ENCODE data around the gene SSC5D. TPM values are rescaled to one million over a fixed set of nuclear protein-coding genes. Genes with fewer than 3 reads are reported as not detected.

Gene SSC5D
- polyA plus RNA-seq, 3 donors, result 0.08 TPM; not detected in 2

DNA sequence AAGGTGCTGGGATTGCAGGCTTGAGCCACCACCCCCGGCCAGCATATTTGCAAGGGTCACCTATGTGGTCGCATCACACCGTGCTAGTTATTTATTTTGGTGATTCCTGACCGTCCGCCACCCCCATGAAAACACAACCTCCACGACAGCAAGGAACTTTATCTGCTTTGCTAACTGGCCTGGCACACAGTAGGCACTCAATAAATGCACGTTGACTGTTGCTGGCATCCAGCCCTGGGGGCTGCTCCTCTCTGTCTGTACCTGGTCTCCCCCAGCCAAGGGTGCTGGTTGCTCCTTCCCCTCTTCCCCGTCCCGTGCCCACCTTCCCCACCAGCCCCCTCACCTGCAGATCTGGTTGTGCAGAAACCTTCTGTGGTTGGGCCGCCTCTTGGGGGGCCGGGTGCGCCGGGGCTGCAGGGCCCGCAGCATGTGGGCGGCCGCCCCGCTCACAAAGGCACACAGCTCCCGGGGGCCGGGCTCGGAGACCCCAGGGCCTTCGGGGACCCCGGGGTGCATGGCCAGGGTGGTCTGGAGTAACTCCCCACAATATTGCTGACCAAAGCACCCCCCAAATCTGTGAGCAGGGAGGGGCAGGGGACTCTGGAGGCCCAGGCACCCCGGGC is 24.1 kb upstream of the SSC5D start:
- intact Hi-C loops (cut with micrococcal nuclease), result no loop called here
- no peak overlapping the region for H3K4me2 ChIP-seq (replicated peaks; ENCODE audit: extremely low read depth, low read length, poor library complexity, severe bottlenecking)
- no peaks in the 10 kb centered on the region for H4K20me1 ChIP-seq (ENCODE audit: insufficient read depth, low read length)
- H3K9me3 ChIP-seq (replicated peaks in 1 of 2; ENCODE audit: control insufficient read depth in 1 of 2, insufficient read depth in 1 of 2, low read length in 2 of 2), result no peaks in the 10 kb centered on the region
- no peaks in the 10 kb centered on the region for H3K36me3 ChIP-seq (replicated peaks in 1 of 2; ENCODE audit: control insufficient read depth in 1 of 2, insufficient read depth in 2 of 2, low read length in 2 of 2)
- no peak overlapping the region for H3K27ac Mint-ChIP-seq
- H3K79me2 ChIP-seq (ENCODE audit: insufficient read depth, low read length), result no peaks in the 10 kb centered on the region
- H3K27me3 ChIP-seq (ENCODE audit: control insufficient read depth in 2 of 2, insufficient read depth in 2 of 2, low read length in 2 of 2), result no peaks in the 10 kb centered on the region
- no peak overlapping the region for H3K4me3 ChIP-seq (replicated peaks in 1 of 3; ENCODE audit: low read depth in 2 of 3, low read length in 3 of 3)
- no peak overlapping the region for H3K9ac ChIP-seq (ENCODE audit: insufficient read depth, low read length, poor library complexity, severe bottlenecking)
- H2AFZ ChIP-seq (ENCODE audit: insufficient read depth, low read depth, low read length, poor library complexity, severe bottlenecking), result no peak overlapping the region
- H3K36me3 Mint-ChIP-seq, result no peaks in the 10 kb centered on the region
- 81% methylated on average over 21 of the region's 23 CpGs for WGBS (ENCODE audit: insufficient coverage)
- no peak overlapping the region for H3K27ac ChIP-seq (ENCODE audit: low read depth in 1 of 2, low read length in 2 of 2)
- no peak overlapping the region for H3K4me3 Mint-ChIP-seq
- H3K9me3 Mint-ChIP-seq, result no peaks in the 10 kb centered on the region
- TF ChIP-seq, protein P1, sequence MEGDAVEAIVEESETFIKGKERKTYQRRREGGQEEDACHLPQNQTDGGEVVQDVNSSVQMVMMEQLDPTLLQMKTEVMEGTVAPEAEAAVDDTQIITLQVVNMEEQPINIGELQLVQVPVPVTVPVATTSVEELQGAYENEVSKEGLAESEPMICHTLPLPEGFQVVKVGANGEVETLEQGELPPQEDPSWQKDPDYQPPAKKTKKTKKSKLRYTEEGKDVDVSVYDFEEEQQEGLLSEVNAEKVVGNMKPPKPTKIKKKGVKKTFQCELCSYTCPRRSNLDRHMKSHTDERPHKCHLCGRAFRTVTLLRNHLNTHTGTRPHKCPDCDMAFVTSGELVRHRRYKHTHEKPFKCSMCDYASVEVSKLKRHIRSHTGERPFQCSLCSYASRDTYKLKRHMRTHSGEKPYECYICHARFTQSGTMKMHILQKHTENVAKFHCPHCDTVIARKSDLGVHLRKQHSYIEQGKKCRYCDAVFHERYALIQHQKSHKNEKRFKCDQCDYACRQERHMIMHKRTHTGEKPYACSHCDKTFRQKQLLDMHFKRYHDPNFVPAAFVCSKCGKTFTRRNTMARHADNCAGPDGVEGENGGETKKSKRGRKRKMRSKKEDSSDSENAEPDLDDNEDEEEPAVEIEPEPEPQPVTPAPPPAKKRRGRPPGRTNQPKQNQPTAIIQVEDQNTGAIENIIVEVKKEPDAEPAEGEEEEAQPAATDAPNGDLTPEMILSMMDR (IDR thresholded peaks at IDR 0.05), result no peak
- H3K4me1 ChIP-seq (ENCODE audit: control insufficient read depth in 1 of 2, insufficient read depth in 2 of 2, low read length in 2 of 2), result peaks cover 15 to 24% of the 10 kb centered on the region in 2 donors
- peaks cover 5 to 10% (median 5%) of the 10 kb centered on the region in 3 donors for H3K27me3 Mint-ChIP-seq (ENCODE audit: low read depth in 3 of 3)
- peaks cover 21% of the 10 kb centered on the region for H3K4me1 Mint-ChIP-seq
- no peak for DNase-seq

DNA sequence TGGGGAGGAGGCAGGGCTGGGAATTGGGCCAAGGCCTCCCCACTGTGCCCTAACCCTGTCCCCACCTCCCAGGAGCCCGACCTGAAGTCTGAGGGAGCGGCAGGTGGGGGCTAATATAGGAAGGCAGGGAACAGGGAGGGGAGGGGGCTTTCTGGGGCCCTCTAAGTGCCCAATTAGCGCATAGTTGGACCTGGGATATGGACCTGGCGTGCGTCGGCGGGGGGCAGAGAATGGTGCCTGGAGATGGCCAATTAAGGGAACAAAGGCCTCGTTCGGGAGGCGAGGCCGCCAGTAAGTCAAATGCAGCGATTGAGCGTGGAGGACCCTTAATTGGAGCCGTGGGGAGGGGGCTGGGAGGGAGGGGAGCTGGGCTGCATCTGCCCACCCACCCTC is 23.6 kb upstream of the SSC5D start, which contains the start of gene C19orf85:
C19orf85 (minus strand) TSS at position 90 of the 393 bp plus-strand sequence. CDS start 197 bp downstream, outside the sequence.
- WGBS (ENCODE audit: insufficient coverage), result 84% methylated on average over 8 of the region's 14 CpGs
- H3K27ac ChIP-seq (ENCODE audit: low read depth in 1 of 2, low read length in 2 of 2), result no peak within 1 kb of the TSS
- H2AFZ ChIP-seq (ENCODE audit: insufficient read depth, low read depth, low read length, poor library complexity, severe bottlenecking), result no peak within 1 kb of the TSS
- no peaks in the 10 kb centered on the region for H3K27me3 ChIP-seq (ENCODE audit: control insufficient read depth in 2 of 2, insufficient read depth in 2 of 2, low read length in 2 of 2)
- no peak within 1 kb of the TSS for H3K9ac ChIP-seq (ENCODE audit: insufficient read depth, low read length, poor library complexity, severe bottlenecking)
- Mint-ChIP-seq H3K36me3 (no peaks in the 10 kb centered on the region), H3K27ac (no peak within 1 kb of the TSS), H3K9me3 (no peaks in the 10 kb centered on the region), H3K4me3 (no peak within 1 kb of the TSS), H3K27me3 (ENCODE audit: low read depth in 3 of 3) (peaks cover 5 to 10% (median 5%) of the 10 kb centered on the region in 3 donors), H3K4me1 (peaks cover 20% of the 10 kb centered on the region)
- no peak within 1 kb of the TSS for H3K4me3 ChIP-seq (replicated peaks in 1 of 3; ENCODE audit: low read depth in 2 of 3, low read length in 3 of 3)
- H4K20me1 ChIP-seq (ENCODE audit: insufficient read depth, low read length), result no peaks in the 10 kb centered on the region
- DNase-seq, result no peak
- H3K79me2 ChIP-seq (ENCODE audit: insufficient read depth, low read length), result no peaks in the 10 kb centered on the region
- intact Hi-C loops (cut with micrococcal nuclease), result loop anchor here (5.0 kb wide), 1 partner anchor 38 kb away; no protein-coding TSS in a partner anchor
- H3K9me3 ChIP-seq (replicated peaks in 1 of 2; ENCODE audit: control insufficient read depth in 1 of 2, insufficient read depth in 1 of 2, low read length in 2 of 2), result no peaks in the 10 kb centered on the region
- H3K4me1 ChIP-seq (ENCODE audit: control insufficient read depth in 1 of 2, insufficient read depth in 2 of 2, low read length in 2 of 2), result peaks cover 15 to 24% of the 10 kb centered on the region in 2 donors
- H3K36me3 ChIP-seq (replicated peaks in 1 of 2; ENCODE audit: control insufficient read depth in 1 of 2, insufficient read depth in 2 of 2, low read length in 2 of 2), result no peaks in the 10 kb centered on the region
- H3K4me2 ChIP-seq (replicated peaks; ENCODE audit: extremely low read depth, low read length, poor library complexity, severe bottlenecking), result no peak within 1 kb of the TSS
- TF ChIP-seq, protein P1 (IDR thresholded peaks at IDR 0.05), result no peak
